ENCODE results near the gene ANKRD7.

Gene ANKRD7, protein sequence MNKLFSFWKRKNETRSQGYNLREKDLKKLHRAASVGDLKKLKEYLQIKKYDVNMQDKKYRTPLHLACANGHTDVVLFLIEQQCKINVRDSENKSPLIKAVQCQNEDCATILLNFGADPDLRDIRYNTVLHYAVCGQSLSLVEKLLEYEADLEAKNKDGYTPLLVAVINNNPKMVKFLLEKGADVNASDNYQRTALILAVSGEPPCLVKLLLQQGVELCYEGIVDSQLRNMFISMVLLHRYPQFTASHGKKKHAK

DNA sequence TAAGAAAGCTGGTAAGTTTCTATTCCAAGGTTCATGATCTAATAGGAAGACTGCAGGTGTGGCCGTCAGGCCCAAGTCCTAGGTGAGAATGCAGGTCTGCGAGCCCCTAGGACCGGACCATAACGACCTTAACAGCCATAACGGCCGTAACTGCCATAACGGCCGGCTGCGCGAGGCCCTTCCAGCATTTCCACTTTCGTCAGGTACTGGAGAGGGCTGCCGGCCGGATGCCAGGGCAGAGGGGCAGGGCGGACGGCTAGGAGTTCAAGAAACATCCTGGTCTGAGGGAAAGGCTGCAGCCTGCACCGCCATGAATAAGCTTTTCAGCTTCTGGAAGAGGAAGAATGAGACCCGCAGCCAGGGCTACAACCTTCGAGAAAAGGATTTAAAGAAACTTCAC, at the start of gene ANKRD7:
TSS of gene ANKRD7 (plus strand) at position 184 of the 400 bp plus-strand sequence. CDS start at position 311, 127 bp downstream.
- FAIRE-seq (no peak), DNase-seq (ENCODE audit: insufficient read length, low spot score) (no peak)
- TF ChIP-seq, protein P1, sequence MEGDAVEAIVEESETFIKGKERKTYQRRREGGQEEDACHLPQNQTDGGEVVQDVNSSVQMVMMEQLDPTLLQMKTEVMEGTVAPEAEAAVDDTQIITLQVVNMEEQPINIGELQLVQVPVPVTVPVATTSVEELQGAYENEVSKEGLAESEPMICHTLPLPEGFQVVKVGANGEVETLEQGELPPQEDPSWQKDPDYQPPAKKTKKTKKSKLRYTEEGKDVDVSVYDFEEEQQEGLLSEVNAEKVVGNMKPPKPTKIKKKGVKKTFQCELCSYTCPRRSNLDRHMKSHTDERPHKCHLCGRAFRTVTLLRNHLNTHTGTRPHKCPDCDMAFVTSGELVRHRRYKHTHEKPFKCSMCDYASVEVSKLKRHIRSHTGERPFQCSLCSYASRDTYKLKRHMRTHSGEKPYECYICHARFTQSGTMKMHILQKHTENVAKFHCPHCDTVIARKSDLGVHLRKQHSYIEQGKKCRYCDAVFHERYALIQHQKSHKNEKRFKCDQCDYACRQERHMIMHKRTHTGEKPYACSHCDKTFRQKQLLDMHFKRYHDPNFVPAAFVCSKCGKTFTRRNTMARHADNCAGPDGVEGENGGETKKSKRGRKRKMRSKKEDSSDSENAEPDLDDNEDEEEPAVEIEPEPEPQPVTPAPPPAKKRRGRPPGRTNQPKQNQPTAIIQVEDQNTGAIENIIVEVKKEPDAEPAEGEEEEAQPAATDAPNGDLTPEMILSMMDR (IDR thresholded peaks at IDR 0.05; ENCODE audit: insufficient read depth, missing control alignments), result no peak

DNA sequence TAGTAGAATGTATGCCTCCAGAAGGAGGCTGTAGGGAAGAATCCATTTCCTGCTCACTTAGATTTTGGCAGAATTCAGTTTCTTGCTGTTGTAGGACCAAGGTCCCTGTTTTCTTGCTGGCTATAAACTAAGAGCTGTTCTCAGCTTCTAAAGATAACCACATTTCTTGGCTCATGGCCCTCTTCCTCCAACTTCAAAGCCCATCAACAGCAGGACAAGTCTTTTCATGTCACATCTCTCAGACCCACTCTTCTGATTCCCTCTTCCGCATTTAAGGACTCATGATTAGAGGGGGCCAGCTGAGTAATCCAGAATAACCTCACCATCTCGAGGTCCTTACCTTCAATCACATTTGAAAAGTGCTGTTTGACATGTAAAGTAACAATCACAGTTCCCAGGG, 48.8 kb upstream of the ANKRD7 start:
- FAIRE-seq, result no peak
- DNase-seq (ENCODE audit: insufficient read length, low spot score), result no peak
- TF ChIP-seq, protein P1 (IDR thresholded peaks at IDR 0.05; ENCODE audit: insufficient read depth, missing control alignments), result no peak

DNA sequence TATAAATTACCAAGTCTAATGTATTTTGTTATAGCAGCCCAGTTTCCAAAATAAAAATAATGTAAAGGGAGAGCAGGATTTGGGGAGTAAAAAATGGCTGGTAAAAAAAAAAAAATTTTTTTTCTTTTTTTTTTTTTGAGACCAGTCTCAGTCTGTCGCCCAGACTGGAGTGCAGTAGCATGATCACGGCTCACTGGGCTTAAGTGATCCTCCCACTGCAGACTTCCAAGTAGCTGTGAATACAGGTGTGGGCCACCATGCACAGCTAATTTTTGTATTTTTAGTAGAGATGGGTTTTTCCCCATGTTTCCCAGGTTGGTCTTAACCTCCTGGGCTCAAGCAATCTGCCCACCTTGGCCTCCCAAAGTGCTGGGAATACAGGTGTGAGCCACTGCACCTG, 45.3 kb upstream of the ANKRD7 start:
- TF ChIP-seq, protein P1 (IDR thresholded peaks at IDR 0.05; ENCODE audit: insufficient read depth, missing control alignments), result no peak
- DNase-seq (ENCODE audit: insufficient read length, low spot score) (no peak), FAIRE-seq (no peak)

DNA sequence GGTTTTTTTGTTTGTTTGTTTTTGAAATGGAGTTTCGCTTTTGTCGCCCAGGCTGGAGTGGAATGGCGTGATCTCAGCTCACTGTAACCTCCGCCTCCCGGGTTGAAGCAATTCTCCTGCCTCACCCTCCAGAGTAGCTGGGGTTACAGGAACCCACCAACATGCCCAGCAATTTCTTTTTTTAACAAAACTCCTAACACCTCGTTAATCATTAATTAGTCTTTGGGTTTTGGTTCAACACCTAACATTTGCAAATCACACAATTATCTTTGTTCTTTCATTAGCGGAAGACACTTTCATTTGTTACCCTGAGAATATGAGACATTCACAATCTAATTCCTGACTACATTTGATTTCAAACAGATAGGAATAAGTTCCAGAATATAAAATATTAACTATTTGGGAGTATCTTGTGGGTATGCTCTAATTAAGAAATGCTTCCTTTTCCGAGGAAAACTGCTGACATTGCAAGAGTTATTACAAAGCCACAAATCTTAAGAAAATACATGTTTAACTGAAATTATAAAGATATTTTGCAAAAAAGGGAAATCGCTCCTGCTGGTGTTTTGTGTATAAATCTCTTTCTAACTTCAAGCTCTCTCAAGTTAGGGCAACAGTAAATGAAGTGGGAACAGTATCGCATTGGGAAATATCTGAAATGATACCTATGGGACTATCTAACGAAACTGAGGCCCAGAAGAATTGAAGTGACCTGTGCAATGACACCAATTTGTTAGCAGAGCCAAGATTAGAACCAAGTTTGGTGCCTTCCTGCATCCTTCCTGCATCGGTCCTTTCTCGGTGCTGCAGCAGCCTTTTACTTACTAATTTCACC, 41.7 kb upstream of the ANKRD7 start:
- TF ChIP-seq, protein P1 (IDR thresholded peaks at IDR 0.05; ENCODE audit: insufficient read depth, missing control alignments), result no peak
- DNase-seq (ENCODE audit: insufficient read length, low spot score) (no peak), FAIRE-seq (peak; percentile 25)

DNA sequence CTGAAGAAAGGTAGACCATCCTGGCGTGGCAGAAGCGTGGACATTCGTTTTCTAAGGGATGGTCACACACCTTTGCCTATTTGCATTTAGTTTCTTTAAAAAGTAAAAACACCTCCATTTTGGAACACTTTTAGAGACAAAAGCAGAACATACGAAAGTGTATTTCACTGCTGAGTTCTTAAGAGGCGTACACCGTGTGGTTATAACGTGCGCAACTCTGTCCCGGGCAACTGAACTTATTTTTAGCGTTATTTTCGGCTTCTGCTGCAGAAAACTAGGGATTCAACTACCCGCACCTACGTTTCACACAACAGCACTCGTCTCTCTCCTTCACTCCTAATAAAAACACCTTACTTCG, 41.1 kb upstream of the ANKRD7 start:
- no peak for DNase-seq (ENCODE audit: insufficient read length, low spot score)
- TF ChIP-seq, protein P1 (IDR thresholded peaks at IDR 0.05; ENCODE audit: insufficient read depth, missing control alignments), result no peak
- FAIRE-seq, result no peak

DNA sequence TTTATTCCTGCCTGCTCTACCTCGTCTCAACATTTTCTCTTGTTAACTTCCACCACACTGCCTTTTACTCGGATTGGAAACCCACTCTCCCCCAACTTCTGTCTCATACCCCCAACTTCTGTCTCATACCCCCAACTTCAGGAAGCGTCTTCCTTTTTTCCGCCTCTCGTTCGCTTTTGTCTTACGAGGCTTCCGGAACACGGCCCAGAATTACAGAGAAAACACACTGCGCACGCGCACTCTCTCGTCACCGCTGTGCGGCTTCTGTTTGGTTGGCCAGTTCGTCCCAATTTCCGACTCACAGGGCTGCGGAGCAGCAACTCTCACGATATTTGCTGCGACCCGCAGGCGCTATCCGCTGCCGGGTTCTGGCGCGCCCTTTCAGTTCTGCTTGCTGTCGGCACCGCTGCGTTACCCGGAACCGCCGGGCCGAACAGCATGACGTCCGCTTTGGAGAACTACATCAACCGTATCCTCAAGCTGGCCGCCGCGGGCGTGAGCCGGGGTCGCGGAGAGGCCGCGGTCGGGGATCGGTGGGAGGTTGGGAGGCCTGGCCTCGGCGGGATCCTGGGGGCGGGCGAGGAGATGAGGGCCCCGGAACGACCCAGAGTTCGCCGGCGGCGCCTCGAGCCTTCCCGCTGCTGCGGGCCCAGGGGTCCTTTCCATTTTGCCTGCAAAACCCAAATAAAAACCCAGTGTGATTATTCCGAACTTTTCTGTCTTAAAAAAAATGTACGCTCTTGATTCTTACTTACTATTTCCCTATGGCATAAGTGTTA, 40.5 kb upstream of the ANKRD7 start, which contains the start of gene LSM8:
TSS of gene LSM8 (plus strand) at position 379 of the 779 bp plus-strand sequence. CDS start at position 439, 60 bp downstream.
- DNase-seq (ENCODE audit: insufficient read length, low spot score) (peak; percentile 47), FAIRE-seq (no peak)
- TF ChIP-seq, protein P1 (IDR thresholded peaks at IDR 0.05; ENCODE audit: insufficient read depth, missing control alignments), result no peak
